NCI-H82 (cell line): ENCODE data around the gene FHOD3.
A peak's percentile ranks its signal among the peaks of the same experiment; 100 is the strongest.
"Not testable (repeated sequence)": the region's sequence is repeated elsewhere in the genome, so short reads cannot be mapped to it uniquely, and the experiment has no call there.

Experiments used
- DNase-seq: peaks from one replicate; lab custom pipeline; 2025; lab: John Stamatoyannopoulos, UW

FHOD3 gene

GRCh38 chr18:36551274-36551673 is 253.8 kb downstream of the FHOD3 start:
- not testable (repeated sequence) for DNase-seq

- no peak for DNase-seq
Observed at GRCh38 chr18:36558234-36558633, 260.7 kb downstream of the FHOD3 start.

- no peak for DNase-seq
Observed at GRCh38 chr18:36559149-36559857, 261.8 kb downstream of the FHOD3 start.

- DNase-seq, result no peak
Observed at GRCh38 chr18:36560187-36560586, 262.7 kb downstream of the FHOD3 start.

- no peak for DNase-seq
Observed at GRCh38 chr18:36561046-36561445, 263.5 kb downstream of the FHOD3 start.

GRCh38 chr18:36564841-36565240 is 267.3 kb downstream of the FHOD3 start:
- no peak for DNase-seq

GRCh38 chr18:36567800-36568199 is 270.3 kb downstream of the FHOD3 start:
- DNase-seq, result no peak

- no peak for DNase-seq
Observed at GRCh38 chr18:36568487-36568886, 271.0 kb downstream of the FHOD3 start.

GRCh38 chr18:36572135-36572856 is 274.8 kb downstream of the FHOD3 start:
- peak; percentile 73 for DNase-seq

- DNase-seq, result no peak
Observed at GRCh38 chr18:36576339-36576738, 278.8 kb downstream of the FHOD3 start.

- no peak for DNase-seq
Observed at GRCh38 chr18:36578871-36579710, 281.6 kb downstream of the FHOD3 start.

- DNase-seq, result no peak
Observed at GRCh38 chr18:36580266-36580665, 282.8 kb downstream of the FHOD3 start.

GRCh38 chr18:36580874-36581750 is 283.6 kb downstream of the FHOD3 start:
- DNase-seq, result no peak

GRCh38 chr18:36582988-36583745 is 285.7 kb downstream of the FHOD3 start:
- DNase-seq, result peak; percentile 6

GRCh38 chr18:36589857-36590543 is 292.5 kb downstream of the FHOD3 start:
- DNase-seq, result no peak

- DNase-seq, result no peak
Observed at GRCh38 chr18:36590621-36591580, 293.4 kb downstream of the FHOD3 start.

- no peak for DNase-seq
Observed at GRCh38 chr18:36592282-36592681, 294.8 kb downstream of the FHOD3 start.

- DNase-seq, result no peak
Observed at GRCh38 chr18:36593001-36593400, 295.5 kb downstream of the FHOD3 start.

- DNase-seq, result no peak
Observed at GRCh38 chr18:36593641-36594040, 296.1 kb downstream of the FHOD3 start.
